HG02610 (cell line): ENCODE results near the gene PRDM4.
A peak's percentile ranks its signal among the peaks of the same experiment; 100 is the strongest.

Experiments used
- ATAC-seq: cut with Tn5 transposase; IDR thresholded peaks from one replicate; pipeline ENCODE4 v1.9.1; 2021; ENCODE audit warnings: mild to moderate bottlenecking, moderate library complexity; ENCODE audit not compliant: unreplicated experiment

PRDM4 gene

GRCh38 chr12:107760809-107761501 lies at the start of gene PRDM4:
TSS of gene PRDM4 (minus strand) at chr12:107761137. CDS start at chr12:107760515, 622 bp downstream.
- ATAC-seq = peak; percentile 93

GRCh38 chr12:107807471-107808150 lies 46.7 kb upstream of the PRDM4 start:
- no peak for ATAC-seq

GRCh38 chr12:107805488-107806180 lies 44.7 kb upstream of the PRDM4 start:
- ATAC-seq = no peak

DNA sequence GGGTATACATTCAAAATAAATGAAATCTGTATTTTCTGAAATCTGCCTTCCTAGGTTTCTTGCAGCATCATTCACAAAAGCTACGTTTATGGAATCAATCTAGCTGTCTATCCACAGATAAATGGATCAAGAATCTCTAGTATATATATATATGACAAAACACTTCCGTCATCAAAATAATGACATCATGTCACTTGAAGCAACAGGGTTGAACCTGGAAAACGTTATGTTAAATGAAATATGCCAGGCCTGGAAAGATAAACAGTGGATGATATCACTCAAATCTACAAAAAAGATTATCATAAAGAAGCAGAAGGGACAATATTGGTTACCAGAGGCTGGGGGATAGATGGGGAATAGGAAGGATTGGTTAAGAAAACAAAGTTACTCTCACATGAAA lies 42.2 kb upstream of the PRDM4 start:
- ATAC-seq = no peak

DNA sequence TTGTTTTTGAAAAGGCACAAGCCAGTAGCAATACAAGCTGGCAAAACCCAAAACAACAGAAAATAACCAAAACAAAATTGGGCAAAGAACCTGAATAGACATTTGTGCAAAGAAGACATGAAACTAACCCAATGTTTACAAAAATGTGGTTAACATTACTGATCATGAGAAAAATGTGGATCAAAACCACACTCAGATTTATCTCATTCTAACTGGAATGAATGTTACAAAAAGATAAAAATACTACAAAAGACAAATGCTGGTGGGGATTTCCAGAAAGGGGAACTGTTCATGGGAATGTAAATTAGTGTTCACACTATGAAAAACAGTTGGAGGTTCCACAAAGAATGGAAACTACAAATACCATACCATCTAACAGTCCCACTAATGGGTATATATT lies 40.2 kb upstream of the PRDM4 start:
- no peak for ATAC-seq

GRCh38 chr12:107798580-107798979 lies 37.6 kb upstream of the PRDM4 start:
- no peak for ATAC-seq

GRCh38 chr12:107794451-107794850 lies 33.5 kb upstream of the PRDM4 start:
- ATAC-seq = no peak

- ATAC-seq = no peak
Measured at GRCh38 chr12:107791465-107792089, 30.6 kb upstream of the PRDM4 start.

GRCh38 chr12:107788690-107789458 lies 27.9 kb upstream of the PRDM4 start:
- no peak for ATAC-seq

- ATAC-seq = no peak
Measured at GRCh38 chr12:107788281-107788680, 27.3 kb upstream of the PRDM4 start.

- peak; percentile 67 for ATAC-seq
Measured at GRCh38 chr12:107783406-107784376, 22.8 kb upstream of the PRDM4 start.

- ATAC-seq = no peak
Measured at GRCh38 chr12:107782067-107782466, 21.1 kb upstream of the PRDM4 start.

DNA sequence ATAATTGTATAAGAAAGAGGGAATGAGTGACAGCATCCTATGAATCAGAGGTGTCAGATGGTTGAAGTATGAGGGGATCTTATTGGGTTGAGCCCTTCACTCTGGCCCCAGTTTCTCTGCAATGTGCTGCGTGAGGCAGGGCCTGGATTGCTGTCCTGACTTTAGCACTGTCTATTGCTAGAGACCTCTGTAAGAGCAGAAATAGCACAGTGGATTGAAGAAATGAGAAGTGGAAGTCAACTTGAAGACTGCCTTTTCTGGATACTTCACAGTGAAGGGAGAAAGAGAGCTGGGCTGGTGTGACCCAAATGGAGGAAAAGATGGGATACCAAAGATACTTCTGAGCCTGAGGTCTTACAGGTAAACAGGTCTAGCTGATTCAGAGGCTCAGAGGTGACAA lies 19.4 kb upstream of the PRDM4 start:
- no peak for ATAC-seq

DNA sequence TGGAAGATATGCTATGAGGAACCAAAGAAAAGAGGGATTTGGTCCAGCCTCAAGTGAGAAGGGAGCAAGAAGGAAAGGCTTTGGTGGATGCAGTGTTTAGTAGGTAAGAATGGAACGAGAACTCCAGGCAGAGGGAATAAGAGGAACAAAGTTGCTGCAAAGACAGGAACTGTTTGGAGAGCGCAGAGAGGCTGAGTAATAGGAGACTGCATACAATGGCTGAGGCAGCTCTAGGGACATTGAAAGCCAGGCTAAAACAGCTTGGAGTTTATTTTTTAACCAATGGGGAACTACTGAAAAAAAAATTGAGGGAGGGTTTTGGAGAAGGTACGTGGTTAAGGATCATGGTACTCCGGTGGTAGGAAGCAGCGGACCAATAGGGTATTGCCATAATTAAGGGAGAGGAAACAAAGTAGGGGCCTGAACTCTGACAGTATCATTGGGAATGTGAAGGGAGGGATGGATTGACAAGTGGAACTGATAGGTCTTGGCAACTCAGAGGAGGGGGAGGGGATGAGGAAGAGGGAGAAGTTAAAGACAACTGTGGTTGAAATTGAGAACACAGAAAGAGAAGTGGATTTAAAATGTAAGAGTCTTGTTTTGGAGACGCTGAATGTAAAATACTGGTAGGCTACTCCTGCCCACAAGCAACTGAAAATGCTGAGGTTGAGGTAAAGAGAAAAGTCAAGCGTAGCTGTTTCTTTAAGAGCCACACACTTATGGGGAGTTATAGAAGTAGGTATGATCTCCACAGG lies 18.3 kb upstream of the PRDM4 start:
- peak; percentile 71 for ATAC-seq

- no peak for ATAC-seq
Measured at GRCh38 chr12:107778383-107779025, 17.6 kb upstream of the PRDM4 start.

GRCh38 chr12:107776171-107776570 lies 15.2 kb upstream of the PRDM4 start:
- ATAC-seq = no peak

DNA sequence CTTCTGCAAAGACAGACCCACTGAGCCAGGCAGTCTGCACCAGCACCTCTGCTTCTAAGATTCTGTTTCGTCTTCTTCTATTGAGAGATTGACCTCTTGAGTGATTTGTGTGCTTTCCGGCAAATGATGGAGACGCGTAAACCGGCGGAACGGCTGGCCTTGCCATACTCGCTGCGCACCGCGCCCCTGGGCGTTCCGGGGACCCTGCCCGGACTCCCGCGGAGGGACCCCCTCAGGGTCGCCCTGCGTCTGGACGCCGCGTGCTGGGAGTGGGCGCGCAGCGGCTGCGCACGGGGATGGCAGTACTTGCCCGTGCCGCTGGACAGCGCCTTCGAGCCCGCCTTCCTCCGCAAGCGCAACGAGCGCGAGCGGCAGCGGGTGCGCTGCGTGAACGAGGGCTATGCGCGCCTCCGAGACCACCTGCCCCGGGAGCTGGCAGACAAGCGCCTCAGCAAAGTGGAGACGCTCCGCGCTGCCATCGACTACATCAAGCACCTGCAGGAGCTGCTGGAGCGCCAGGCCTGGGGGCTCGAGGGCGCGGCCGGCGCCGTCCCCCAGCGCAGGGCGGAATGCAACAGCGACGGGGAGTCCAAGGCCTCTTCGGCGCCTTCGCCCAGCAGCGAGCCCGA lies 14.3 kb upstream of the PRDM4 start:
- ATAC-seq = no peak
